HG03097 (cell line): Measurements from ENCODE around the gene CREBRF.
"Not testable (repeated sequence)": the region's sequence is repeated elsewhere in the genome, so short reads cannot be mapped to it uniquely, and the experiment has no call there.

Source experiments
- ATAC-seq: cut with Tn5 transposase; IDR thresholded peaks from one replicate; pipeline ENCODE4 v1.9.1; 2021; ENCODE audit not compliant: unreplicated experiment, low FRiP score

CREBRF gene

DNA sequence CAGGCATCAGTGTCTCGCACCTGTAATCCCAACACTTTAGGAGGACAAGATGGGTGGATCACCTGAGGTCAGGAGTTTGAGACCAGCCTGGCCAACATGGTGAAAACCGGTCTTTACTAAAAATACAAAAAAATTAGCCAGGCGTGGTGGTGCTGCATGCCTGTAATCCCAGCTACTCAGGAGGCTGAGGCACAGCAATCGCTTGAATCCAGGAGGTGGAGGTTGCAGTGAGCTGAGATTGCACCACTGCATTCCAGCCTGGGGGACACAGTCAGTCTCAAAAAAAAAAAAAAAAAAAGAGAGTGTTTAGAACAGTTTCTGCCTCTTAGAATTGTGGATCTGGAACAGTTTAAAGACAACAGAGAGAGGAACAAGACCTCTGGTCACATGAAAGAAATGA is 20.3 kb downstream of the CREBRF start:
- ATAC-seq = not testable (repeated sequence)

GRCh38 chr5:173078878-173079277 is 22.7 kb downstream of the CREBRF start:
- no peak for ATAC-seq

- ATAC-seq = no peak
Measured at GRCh38 chr5:173089581-173089980, 33.4 kb downstream of the CREBRF start.

- ATAC-seq = no peak
Measured at GRCh38 chr5:173090639-173091038, 34.5 kb downstream of the CREBRF start.

DNA sequence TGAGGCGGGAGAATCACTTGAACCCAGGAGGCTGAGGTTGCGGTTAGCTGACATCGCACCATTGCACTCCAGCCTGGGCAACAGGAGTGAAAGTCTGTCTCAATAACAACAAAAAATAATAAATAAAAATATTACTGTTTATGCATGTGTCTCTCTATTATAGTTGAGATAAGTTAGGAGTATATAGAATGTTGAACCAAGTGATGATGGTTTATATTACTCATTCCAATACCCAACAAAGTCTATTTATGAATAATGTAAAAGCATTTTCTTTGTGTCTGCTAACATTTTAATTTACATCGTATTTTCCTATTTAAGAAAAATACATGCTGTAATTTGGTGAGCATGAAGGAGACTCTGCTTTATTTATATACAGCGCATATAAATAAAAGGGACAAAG is 35.8 kb downstream of the CREBRF start:
- no peak for ATAC-seq

- no peak for ATAC-seq
Measured at GRCh38 chr5:173093606-173094005, 37.5 kb downstream of the CREBRF start.

DNA sequence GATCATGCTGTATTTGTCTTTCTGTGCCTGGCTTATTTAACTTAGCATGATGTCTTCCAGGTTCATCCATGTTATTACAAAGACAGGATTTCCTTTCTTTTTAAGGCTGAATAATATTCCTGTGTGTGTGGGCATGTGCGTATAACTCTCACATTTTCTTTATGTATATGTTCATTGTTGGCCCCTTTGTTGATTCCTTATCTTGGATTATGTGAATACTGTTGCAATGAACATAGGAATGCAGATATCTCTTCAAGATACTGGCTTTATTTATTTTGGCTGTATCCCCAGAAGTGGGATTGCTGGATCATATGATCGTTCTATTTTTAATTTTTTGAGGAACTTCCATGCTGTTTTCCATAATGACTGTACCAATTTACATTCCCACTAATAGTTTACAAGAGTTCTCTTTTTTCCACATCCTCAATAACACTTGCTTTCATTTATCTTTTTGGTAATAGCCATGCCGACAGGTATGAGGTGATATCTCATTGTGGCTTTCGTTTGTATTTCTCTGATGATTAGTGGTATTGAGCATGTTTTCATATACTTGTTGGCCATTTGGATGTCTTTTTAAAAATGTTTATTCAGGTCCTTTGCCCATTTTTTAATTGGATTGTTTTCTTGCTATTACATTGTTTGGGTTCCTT is 38.0 kb downstream of the CREBRF start:
- ATAC-seq = no peak

DNA sequence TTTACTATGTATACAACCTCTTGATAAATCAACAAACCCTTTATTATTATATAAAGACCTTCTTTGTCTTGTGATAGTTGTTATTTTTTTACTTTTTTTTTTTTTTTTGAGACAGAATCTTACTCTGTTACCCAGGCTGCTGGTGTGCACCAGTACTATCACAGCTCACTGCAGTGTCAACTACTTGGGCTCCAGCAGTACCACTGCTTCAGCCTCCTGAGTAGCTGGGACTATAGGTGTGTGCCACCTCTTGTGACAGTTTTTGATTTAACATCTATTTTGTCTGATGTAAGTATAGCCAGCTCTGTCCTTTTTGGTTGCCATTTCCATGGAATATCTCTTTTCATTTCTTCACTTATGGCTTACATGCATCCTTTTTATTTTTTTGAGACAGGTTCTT is 42.6 kb downstream of the CREBRF start:
- no peak for ATAC-seq

DNA sequence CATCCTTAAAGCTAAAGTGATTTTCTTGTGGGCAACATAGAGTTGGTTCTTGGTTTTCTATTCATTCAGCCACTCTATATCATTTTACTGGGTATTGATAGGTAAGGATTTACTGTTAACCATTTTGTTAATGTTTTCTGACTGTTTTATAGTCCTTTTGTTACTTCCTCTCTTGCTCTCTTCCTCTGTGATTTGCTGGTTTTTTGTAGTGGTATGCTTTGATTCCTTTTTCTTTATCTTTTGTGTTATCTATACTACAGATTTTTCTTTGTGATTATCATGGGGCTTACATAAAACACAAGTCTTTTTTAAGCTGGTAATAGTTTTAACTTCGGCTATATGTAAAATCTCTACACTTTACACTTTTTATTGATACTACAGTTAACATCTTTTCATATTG is 43.3 kb downstream of the CREBRF start:
- no peak for ATAC-seq

DNA sequence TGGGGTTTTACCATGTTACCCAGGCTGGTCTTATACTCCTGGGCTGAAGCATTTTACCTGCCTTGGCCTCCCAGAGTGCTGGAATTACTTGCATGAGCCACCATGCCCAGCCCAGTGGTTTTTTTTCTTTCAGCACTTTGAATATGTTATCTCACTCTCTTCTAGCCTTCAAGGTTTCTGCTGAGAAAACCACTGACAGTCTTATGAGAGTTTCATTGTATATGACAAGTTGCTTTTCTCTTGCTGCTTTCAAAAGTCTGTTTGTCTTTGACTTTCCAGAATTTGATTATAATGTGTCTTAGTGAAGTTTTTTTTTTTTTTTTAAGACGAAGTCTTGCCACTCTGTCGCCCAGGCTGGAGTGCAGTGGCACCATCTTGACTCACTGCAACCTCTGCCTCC is 45.1 kb downstream of the CREBRF start:
- ATAC-seq = no peak

- no peak for ATAC-seq
Measured at GRCh38 chr5:173103411-173103810, 47.3 kb downstream of the CREBRF start.

DNA sequence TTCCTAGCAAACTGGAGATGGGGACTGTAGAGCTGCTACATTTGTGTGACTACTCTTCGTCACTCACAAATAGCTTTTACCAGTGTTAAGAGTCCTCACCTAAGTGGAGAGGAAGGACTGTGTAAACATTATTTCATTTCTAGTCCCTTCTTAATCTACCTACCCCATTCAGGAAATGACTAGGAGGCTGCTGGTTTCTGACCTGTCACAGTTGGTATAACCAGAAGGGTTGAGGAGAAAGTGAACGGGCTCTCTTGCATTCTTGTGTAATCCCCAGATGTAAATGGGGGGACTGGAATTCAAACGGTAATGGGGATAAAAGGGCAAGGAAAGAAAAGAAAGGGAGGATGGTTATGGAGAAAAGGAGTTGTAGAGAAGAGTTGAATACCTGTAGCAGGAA is 52.8 kb downstream of the CREBRF start:
- no peak for ATAC-seq

DNA sequence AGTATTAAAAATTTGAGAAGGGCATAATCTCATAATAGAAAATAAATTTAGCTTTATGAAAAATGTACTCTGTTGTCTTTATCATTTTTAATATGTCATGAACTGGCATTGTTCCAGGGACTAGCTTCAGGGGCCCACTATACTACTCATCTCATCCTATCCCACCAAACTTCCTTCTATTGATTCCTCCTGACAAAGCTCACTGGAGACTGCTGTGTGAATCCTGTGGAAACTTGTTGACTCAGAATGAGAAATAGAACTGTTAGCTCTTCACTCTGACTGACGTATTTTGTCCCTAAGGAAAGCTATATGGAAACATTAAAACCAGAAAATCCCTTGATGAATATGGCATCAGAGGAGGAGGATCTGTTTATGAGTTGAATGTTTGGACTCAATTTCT is 58.4 kb downstream of the CREBRF start:
- no peak for ATAC-seq

GRCh38 chr5:173119719-173120118 is 63.6 kb downstream of the CREBRF start:
- ATAC-seq = no peak

- no peak for ATAC-seq
Measured at GRCh38 chr5:173123416-173123815, 67.3 kb downstream of the CREBRF start.

DNA sequence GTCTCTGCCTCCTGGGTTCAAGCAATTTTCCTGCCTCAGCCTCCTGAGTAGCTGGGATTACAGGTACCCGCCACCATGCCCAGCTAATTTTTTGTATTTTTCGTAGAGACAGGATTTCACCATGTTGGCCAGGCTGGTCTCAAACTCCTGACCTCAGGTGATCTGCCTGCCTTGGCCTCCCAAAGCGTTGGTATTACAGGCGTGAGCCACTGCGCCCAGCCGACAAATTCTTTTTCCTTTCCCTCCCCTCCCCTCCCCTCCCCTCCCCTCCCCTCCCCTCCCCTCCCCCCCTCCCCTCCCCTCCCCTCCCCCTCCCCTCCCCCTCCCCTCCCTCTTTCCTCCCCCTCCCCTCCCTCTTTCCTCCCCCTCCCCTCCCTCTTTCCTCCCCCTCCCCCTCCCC is 76.0 kb downstream of the CREBRF start:
- ATAC-seq = not testable (repeated sequence)

DNA sequence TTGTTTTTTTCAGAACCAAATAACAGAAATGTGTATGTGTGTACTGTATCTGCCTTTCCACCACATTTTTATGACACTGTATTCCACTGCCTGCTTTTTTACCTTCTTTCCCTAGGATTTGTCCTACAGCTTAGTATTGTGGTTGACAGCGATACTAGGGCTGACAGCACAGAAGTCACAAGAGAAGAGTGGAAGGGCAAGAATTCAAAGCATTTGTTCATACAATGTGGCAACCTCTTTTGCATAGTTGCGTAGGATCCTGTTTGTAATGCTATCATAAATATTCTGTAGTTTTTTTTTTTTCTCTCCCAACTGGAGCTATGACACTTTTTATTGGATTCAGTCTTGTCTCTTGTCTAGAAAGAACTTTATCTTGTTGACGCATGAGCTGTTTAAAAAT is 82.6 kb downstream of the CREBRF start:
- no peak for ATAC-seq

- ATAC-seq = no peak
Measured at GRCh38 chr5:173139631-173140030, 83.5 kb downstream of the CREBRF start.

DNA sequence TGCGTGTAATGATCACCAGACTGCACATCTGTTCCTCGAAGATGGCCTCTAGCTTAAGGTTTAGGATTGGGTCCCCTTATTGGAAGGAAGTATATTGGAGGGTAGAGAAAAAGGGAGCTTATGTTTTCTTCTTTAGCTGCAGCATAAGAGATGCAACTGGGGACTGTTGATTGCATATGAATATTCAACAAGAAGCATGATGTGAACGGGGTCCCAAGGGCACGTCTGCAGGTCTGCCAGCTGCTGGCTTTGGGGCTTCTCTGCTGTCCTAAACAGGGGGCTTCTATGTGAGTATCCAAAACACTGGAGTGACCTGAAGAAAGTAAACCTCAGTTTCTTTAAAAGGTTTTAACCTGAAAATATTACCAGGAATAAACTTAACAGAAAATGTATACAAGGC is 84.6 kb downstream of the CREBRF start:
- no peak for ATAC-seq

DNA sequence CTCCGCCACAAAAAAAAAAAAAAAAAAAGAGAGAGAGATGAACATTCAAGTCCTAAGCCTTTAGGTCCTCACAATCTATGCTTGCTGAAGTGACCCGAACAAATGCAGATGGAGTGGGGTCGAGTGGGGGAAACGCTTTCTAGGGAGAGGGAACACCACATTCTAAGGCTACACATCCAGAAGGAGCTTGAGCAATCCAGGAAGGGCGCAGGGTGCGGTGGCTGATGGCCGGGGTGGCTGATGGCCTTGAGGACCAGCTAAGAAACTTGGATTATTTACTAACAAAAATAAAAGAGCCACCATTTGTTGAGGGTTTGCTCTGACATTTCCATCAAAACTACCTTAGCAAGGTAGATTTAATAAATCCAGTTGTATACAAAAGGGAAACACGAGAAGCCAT is 87.4 kb downstream of the CREBRF start:
- no peak for ATAC-seq

- ATAC-seq = peak; percentile 79
Measured at GRCh38 chr5:173144200-173145176, 88.3 kb downstream of the CREBRF start, which contains the start of gene BNIP1. Gene BNIP1 (plus strand): TSS chr5:173144531. CDS start chr5:173144546, 15 bp downstream.

DNA sequence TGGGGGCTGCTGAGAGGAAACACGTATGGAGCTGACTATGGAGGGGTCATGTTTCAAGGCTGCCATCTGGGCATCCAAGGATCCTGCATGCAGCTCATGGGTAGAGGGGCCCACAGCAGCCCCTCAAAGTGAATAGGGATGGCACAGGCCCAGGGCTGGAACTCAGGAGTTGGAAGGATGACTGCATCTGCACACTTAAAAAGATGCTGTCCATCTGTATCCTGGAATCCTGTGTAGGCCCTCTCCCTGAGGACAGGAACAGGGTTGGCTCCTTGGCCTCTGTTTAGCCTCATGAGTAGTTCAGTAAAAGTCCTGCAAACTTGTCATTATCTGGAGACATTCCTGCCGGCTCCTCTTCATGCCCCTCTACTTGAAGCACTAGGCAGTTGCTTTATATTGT is 92.2 kb downstream of the CREBRF start:
- ATAC-seq = no peak
